NCI-H748 (cell line): ENCODE results near the gene PXDN.
"Not testable (repeated sequence)": the region's sequence is repeated elsewhere in the genome, so short reads cannot be mapped to it uniquely, and the experiment has no call there.

Experiments
- DNase-seq: peaks from one replicate; lab custom pipeline; 2025; ENCODE audit not compliant: unreplicated experiment; lab: John Stamatoyannopoulos, UW

PXDN gene, protein sequence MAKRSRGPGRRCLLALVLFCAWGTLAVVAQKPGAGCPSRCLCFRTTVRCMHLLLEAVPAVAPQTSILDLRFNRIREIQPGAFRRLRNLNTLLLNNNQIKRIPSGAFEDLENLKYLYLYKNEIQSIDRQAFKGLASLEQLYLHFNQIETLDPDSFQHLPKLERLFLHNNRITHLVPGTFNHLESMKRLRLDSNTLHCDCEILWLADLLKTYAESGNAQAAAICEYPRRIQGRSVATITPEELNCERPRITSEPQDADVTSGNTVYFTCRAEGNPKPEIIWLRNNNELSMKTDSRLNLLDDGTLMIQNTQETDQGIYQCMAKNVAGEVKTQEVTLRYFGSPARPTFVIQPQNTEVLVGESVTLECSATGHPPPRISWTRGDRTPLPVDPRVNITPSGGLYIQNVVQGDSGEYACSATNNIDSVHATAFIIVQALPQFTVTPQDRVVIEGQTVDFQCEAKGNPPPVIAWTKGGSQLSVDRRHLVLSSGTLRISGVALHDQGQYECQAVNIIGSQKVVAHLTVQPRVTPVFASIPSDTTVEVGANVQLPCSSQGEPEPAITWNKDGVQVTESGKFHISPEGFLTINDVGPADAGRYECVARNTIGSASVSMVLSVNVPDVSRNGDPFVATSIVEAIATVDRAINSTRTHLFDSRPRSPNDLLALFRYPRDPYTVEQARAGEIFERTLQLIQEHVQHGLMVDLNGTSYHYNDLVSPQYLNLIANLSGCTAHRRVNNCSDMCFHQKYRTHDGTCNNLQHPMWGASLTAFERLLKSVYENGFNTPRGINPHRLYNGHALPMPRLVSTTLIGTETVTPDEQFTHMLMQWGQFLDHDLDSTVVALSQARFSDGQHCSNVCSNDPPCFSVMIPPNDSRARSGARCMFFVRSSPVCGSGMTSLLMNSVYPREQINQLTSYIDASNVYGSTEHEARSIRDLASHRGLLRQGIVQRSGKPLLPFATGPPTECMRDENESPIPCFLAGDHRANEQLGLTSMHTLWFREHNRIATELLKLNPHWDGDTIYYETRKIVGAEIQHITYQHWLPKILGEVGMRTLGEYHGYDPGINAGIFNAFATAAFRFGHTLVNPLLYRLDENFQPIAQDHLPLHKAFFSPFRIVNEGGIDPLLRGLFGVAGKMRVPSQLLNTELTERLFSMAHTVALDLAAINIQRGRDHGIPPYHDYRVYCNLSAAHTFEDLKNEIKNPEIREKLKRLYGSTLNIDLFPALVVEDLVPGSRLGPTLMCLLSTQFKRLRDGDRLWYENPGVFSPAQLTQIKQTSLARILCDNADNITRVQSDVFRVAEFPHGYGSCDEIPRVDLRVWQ (N-terminal part only)

DNA sequence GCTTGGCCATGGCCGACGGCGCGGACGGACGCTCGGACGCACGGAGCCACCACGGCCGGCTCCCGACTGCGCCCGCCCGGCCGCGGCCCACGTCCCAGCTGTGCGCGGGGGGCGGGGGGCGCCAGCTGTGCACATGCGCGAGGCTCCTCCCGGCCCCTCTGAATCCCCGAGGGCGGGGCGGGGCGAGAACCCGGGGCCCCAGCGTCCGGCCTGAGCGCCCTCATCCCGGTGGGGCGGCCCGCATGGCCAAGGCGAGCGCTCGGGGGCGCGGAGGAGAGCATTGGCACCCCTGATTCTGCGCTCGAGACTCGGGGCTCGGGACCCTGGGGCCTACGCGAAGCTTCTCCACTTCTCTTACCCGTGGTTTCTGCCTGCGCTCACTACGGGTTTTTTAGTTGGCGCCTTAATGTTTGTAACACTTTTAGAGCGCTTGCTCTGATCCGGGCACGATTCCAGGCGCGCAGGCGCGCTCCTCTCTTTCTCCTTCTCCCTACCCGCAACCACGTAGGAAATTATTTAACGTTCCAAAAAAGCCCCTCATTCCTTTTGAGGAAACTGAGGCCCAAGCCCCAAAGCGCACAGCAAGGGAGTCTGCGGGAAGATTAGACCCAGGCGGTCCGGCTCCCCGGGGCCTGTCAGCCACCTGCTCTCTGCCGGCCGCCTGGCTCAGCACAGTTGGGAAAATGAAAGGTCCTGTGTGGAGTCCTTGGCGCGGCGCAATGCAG, at the start of gene PXDN:
TSS of gene PXDN (minus strand) at position 70 of the 725 bp plus-strand sequence. CDS start at position 10, 60 bp downstream.
- peak; percentile 71 for DNase-seq

DNA sequence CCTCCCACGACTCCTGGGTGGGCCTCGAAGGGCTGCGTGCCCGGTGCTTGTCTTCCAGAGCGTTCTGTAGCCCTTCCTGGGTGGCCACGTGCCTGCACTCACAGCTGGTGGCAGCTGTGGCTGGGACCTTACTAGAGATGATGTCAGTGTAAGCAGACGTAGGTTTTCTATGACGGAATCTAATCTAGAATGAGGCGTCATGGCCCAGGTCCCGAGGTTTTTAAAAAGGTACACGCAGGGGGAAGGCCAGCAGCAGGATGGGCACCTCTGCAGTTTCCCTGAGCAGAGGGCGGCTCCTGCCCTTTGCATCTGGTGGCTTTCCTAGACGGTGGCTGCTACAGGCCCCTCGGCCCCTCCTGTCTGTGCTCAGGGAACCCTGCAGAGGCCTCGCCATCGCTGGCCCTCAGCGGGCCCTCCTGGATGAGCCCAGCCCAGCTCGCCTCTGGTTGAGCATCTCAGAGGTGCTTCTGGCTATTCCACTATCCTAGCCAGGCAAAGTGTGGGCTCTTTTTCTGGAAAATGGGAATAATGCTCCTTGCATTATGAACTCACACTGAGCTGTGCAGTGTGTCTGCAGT, 49.6 kb upstream of the PXDN start:
- DNase-seq = no peak

DNA sequence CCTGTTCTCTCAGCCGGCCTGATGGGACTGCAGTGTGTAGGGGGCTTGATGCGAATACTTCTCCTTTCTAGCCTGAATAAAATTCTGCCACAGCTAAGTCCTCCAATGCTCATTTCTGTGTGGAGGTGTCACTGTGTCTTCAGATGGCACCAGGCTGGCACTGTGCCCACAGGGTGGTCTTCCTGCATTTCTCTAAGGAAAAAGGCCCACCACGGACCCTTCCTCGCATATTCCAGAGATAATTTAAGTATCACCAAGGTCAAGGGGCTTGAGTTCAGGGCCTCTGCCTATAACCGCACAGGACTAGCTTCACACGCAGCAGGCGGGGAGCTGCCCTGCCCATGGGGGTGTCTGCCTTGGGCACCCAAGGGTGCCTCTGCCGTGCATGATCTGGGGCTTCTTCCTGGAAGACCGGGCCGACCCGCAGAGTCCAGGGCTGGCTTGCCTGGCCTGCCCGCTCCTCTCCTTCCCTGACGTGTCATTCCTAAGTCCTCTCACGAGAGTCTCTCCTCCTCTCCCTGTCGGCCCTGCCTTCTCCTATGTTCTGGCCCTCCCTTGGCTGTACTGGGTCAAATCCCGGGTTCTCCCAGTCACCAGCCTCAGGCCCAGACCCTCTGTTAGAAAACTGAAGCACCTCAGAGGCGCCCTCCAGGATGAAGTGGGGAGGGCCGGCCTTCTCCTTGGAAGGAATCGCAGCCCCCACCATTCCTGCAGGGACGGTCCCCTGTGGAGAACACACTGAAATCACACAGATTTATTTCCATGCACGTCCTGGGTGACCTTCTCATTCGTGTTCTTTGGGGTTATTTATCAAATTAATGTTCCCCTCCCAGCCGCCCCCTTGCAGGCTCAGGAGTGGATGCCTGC, 48.9 kb upstream of the PXDN start:
- DNase-seq = no peak

DNA sequence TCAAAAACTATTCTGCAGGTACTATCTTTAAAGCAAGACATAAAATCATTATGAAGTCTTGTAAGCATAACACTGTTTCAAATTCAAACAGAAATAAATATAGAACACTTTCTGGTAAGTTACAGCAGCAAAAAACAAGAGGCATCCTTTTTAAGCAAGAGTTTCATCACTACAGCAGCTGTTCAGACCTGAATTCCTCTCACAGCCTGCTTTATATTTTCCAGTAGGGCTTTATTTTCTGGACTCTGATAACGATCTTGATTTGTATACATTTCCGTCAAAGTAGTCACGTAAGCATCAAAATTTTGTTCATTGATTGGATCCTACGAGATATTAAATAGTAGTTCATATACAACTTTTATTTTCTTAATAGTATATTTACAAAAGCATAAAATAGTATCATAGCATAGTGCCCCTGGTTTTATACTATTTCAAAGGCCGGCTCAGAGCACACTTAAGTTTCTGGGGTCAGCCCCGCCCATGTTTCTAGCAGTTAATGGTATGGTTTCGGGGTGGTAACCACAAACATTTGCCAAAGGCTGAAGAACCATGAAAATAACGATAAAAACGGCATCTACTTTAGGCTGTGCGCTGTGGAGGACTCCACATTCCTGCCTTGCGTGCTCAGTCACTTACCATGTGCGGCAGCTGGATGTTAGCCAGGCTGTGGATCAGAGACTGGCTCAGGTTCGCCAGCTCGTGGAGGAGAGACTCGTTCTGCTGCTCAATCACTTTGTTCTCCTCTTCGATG, 47.5 kb upstream of the PXDN start:
- no peak for DNase-seq

DNA sequence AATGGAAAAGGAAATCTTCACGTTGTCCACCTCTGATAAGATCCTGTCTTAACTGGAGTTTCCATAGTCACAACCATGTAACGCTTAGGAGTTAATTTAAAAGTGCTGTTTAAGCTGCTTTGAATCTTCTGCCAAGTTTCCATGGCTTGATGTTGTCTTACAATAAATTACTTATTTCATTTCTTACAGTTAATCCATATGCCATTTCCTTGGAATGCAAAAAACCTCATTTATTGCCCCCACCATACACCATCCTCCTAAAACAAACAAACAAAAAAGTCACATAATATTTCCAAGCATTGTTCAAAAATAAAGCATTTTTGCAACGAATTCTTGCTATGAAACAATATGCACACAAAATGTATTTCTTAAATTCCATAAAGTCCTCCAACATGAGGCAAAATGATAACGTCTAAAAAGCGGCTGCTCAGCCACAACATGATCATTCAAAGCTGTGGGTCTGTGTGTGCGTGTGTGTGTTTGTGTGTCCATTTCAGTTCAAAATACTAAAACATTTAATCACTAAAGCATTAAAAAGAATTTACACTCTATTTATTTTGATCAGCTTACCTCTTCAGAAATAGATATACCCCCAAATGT, 46.8 kb upstream of the PXDN start:
- DNase-seq = no peak

DNA sequence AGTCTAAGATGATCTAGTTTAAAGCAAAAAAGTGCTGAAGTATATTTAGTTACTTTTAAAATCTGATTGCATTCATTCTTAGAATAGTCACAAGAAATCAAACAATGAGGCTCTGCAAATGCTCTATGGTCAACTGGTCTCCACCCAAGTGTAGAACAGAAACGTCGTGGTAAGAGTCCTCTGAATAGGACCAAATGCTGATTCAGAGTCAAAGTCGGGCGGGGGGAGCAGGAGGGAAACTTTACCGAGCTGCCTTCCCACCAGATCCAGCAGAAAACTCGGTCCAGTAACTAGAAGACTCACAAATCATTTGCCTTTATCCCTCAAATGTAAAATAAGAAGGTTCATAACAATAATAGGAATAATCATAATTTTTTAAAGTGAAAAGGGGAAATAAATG, 46.2 kb upstream of the PXDN start:
- DNase-seq = no peak

DNA sequence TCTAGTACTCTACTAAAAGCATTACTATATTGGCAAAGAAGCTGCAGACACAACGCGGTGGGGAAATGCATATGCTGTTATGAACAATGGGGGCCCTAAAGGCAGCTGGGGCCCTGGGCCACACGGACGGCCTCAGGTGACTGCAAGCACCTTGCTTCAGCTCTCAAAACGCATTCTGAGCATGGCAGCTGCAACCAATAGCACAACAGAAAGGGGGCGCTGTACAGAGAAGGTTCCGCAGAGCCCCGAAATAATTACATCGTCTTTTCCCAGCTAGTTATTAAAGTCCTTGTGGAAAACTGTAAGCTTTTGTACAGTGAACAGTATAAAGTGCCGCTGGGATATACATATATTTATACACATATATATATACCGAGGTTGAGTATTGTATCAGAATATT, 45.3 kb upstream of the PXDN start:
- DNase-seq = no peak

DNA sequence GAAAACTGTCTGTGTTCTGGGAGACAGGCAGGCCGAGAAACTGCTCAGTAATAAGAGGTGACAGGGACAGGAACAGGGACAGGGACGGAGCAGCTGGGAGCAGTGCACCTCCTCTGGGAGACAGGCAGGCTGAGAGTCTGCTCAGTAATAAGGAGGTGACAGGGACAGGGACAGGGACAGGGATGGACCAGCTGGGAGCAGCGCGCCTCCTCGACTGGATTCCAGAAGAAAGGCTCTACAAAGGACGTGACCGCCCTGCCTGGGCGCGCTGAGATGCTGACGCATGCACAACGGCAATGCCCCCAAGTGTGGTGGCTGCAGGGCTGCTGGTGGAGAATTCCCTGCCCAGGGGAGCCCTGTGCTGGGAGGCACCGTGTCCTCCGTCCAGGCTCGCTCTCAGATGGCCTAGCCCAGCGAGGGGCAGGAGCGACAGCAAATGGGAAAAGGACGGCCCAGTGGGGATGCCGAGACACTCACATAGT, 44.2 kb upstream of the PXDN start:
- no peak for DNase-seq

DNA sequence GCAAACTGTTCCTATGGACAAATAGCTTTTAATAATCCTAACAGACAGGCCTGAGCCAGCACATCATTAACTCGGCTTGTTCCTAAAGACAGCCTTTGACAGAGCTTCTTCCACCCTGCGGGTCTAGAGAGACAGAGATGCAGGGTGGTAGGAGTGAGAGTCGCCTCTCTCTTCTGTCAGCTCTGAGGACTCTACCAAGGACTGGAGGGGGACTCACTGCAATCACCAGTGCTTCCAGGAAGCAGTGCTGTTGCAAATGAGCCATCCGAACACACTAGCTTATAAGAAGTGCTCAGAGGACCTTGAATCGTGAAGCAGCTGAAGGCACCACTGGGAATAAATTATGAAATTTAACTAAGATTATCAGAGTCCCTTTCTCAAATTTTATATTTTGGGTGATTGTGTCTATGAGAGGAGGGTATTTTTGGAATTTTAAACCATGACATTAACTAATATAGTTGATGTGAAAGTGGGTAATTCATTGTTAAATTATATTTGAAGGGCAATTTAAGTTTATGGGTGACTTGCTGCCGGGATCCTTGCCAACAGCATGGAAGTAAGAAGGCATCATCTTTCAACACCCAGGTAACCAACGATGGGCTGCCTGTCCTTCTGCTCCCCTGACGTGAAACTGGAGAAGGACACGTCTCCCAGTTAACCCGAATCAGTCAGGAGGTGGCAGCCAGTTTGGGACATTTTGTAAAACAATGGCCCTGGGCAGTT, 43.6 kb upstream of the PXDN start:
- no peak for DNase-seq

DNA sequence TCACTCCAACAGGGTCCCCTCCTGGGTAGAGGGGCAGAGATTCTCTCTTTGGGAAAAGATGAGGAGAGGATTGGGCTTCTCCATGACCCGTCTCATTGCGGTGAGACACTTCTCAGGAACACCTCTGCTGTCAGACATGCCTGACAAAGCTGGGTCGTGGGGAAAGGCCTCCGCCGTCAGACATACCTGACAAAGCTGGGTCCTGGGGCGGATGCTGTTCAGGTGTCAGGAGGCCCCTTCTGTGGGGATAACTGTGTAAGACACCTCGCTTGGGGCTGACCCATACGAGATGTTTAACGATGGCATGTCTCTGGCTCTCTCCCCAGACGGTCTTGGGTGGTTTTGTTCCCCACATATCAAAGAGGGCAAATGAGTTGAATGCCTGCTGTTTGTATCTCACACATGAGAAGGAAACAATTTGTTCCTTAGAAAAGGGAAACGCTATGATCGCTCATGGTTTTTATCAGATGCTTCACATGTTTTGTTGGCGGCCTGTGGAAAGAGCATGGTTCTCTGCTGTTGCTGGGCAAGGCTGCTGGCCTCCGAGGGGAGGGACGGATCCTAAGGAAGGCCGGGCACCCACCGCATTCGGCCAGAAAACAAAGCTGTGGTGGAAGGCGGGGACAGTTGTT, 40.8 kb upstream of the PXDN start:
- no peak for DNase-seq

DNA sequence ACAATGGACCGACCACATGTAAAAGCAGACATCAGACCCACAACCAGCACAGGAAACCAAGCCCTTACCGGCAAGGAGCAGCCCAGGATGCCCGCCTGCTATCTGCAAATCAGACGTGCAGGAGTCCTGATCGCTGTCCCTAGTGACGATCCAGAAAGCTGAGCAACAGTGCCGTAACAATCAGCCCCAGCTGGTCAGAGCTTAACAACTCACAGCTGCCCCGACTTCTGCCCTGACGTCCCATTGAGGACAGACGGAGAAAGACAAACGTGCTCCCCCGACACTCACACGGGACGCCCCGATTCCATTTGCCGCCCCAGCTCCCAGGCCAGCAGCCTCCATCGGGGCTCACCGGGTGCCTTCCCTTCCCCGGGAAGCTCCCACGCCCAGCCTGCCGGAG, 39.8 kb upstream of the PXDN start:
- DNase-seq = no peak

DNA sequence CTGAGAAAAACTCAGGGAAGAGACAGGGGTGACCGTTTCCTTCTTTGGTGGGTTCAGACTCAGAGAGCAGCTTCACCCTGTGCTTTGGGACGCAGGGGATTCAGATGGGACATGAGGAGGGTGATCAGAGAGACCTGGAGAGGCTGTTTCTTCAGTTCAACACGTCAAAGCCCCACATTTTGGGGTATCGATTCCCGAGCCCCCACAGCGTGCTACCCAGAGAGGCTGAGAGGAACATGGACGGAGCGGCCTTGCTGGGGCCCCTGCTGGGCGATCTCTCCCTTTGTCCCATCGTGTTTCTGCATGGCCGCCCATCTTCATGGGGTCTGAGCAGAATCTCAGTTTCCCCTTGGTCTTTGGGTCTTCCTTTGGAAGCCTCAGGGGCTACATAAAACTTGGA, 38.2 kb upstream of the PXDN start:
- DNase-seq = no peak

DNA sequence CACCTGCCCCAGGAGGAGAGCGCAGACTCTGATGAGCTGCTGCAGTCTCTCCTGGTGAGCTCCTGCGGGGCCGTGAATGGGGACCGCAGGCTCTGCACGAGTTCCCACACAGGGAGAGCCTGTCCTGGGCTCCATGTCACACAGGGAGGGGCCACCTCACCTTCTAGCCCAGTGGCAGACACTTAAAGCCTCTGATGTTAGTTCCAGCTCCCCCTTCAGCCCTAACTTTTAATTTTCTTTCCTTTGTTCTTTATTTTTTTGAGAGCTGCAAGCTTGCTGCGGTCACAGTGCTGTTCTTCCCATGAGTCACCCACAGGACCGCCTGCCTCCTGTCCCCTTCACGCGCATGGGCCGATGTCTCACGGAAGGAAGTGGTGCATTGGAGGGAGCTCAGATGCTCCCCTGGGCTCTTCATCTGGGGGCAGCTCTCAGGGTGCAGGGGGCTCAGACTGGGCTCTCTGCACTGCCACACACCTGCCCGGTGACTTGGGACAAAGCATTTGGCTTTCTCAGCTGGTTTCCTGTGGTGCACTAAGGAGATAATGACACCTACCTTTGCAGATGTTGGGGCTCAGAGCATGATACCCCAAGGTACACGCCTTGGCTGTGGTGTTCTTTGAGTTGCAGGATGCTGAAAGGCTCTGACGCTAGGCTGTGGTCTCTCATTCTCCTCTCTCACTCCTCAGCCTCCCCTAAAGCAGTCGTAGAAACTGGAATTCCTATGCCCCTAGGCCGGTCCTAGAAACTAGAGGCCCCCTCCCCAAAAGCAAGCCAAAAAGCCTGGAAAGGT, 37.2 kb upstream of the PXDN start:
- DNase-seq = no peak

DNA sequence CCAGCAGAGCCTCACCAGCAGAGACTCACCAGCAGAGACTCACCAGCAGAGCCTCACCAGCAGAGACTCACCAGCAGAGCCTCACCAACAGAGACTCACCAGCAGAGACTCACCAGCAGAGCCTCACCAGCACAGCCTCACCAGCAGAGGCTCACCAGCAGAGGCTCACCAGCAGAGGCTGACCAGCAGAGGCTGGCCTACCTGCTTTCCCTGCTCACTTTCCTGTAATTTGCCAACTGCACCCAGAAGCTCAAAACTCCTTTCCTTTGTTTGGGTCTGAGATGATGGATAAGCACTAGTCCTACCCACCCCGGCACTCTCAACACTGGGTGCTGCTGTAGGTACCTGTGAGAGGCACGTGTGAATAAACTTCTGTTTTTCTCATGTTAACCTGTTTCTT, 36.4 kb upstream of the PXDN start:
- no peak for DNase-seq

DNA sequence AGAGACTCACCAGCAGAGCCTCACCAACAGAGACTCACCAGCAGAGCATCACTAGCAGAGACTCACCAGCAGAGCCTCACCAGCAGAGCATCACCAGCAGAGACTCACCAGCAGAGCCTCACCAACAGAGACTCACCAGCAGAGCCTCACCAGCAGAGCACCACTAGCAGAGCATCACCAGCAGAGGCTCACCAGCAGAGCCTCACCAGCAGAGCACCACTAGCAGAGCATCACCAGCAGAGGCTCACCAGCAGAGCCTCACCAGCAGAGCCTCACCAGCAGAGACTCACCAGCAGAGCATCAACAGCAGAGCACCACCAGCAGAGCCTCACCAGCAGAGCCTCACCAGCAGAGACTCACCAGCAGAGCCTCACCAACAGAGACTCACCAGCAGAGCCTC, 35.7 kb upstream of the PXDN start:
- DNase-seq = not testable (repeated sequence)

DNA sequence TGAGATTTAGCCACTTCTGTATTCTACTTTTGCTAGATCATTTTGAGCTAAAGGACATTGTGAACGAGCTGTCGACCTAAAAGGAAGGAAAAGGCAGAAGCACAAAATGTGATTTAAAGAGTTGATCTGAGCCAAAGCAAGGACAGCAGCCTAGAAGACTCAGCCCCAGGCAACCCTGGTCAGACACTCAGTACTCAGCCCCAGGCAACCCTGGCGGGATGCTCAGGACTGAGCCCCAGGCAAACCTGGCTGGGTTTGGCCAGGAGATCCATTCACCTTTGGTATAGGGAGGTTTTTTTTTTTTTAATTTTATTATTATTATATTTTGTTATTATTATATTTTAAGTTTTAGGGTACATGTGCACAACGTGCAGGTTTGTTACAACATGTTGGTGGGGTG, 34.3 kb upstream of the PXDN start:
- no peak for DNase-seq
